Transverse colon (tissue), 4 donors: Measurements from ENCODE around the gene DOCK1. TPM values are rescaled to one million over a fixed set of nuclear protein-coding genes. Genes with fewer than 3 reads are reported as not detected.

Experiments used
- DNase-seq: peaks from one replicate; pipeline ENCODE4 v3.0.0-alpha.2; 2019
- H3K27ac ChIP-seq, 4 donors: fragments of 200-600 bp; sonication (generic); 2 replicates each; pipeline ENCODE4 v1.5.1; 2016 to 2018; ENCODE audit warnings: inconsistent platforms in 4 of 4
- H3K27me3 ChIP-seq: fragments of 200-600 bp; sonication (generic); 2 replicates; pipeline ENCODE4 v1.5.1; 2017; ENCODE audit warnings: inconsistent platforms
- H3K36me3 ChIP-seq, 4 donors: fragments of 200-600 bp; sonication (generic); 2 replicates each; pipeline ENCODE4 v1.5.1; 2017 to 2019; ENCODE audit warnings: inconsistent platforms in 4 of 4
- H3K4me1 ChIP-seq, 4 donors: fragments of 200-600 bp; sonication (generic); 2 replicates each; pipeline ENCODE4 v1.5.1; 2017 to 2020; ENCODE audit warnings: inconsistent platforms in 4 of 4
- H3K4me3 ChIP-seq, 4 donors: fragments of 200-600 bp; sonication (generic); 1 replicate in 1 of 4; 2 replicates in 3 of 4; pipeline versions ENCODE4 v1.5.1 to v1.6.1; 2017 to 2019; ENCODE audit warnings: inconsistent platforms in 4 of 4
- H3K9me3 ChIP-seq, 2 donors: fragments of 200-600 bp; sonication (generic); 2 replicates each; pipeline ENCODE4 v1.5.1; 2017 to 2019; ENCODE audit warnings: inconsistent platforms in 2 of 2
- CTCF ChIP-seq, 5 experiments: fragments of 200-600 bp in 3 of 5; fragments of 450-650 bp in 2 of 5; sonication (generic) in 3 of 5; IDR thresholded peaks; 1 replicate in 2 of 5; 2 replicates in 3 of 5; pipeline ENCODE4 v1.5.1; 2016 to 2017; ENCODE audit warnings: antibody characterized with exemption in 5 of 5, inconsistent platforms in 3 of 5, mild to moderate bottlenecking in 2 of 5, moderate library complexity in 1 of 5
- EP300 ChIP-seq: sonication (generic); formaldehyde crosslinking; IDR thresholded peaks from one replicate; pipeline ENCODE4 v1.6.1; 2017; ENCODE audit warnings: antibody characterized with exemption, low read depth
- POLR2A ChIP-seq: fragments of 450-650 bp; IDR thresholded peaks from one replicate; pipeline ENCODE4 v1.6.1; 2016; ENCODE audit warnings: antibody characterized with exemption, mild to moderate bottlenecking, moderate library complexity
- POLR2AphosphoS5 ChIP-seq, 3 donors: sonication (generic); formaldehyde crosslinking; IDR thresholded peaks; one replicate each; pipeline ENCODE4 v1.6.1; 2016; ENCODE audit warnings: antibody characterized with exemption in 3 of 3
- WGBS, 2 donors: methylation state at CpG; one replicate each; pipeline ENCODE4 v1.1.5; 2018; ENCODE audit warnings: low coverage in 1 of 2; 5-methylcytosine and 5-hydroxymethylcytosine counted together
- in situ Hi-C, 4 donors: fragments of 200-750 bp; cut with MboI; loops; one replicate each; pipeline versions ENCODE4 v1.15.0 to v1.15.1; 2017; ENCODE audit warnings: low sequenced_read_pairs in 3 of 4, low pct_ligation_motif_present in 1 of 4, low pct_unique_long_range_greater_than_20kb in 1 of 4
- intact Hi-C: fragments of 100-400 bp; cut with DNase I; formaldehyde crosslinking; loops from one replicate; pipeline ENCODE4 v1.15.1; 2023; ENCODE audit warnings: low total_unique reads
- total RNA-seq, 4 donors: library from RNA; depleted of rRNA; stranded (reverse); fragments of >200 nt; gene quantifications; one replicate each; pipeline ENCODE4 v1.1.0, GENCODE V29; 2016

Gene DOCK1
- 100 to 1,000 TPM in 2 of 4 donors, 10 to 100 TPM in 2; 75.1 to 200 (median 92.5) TPM for total RNA-seq

DNA sequence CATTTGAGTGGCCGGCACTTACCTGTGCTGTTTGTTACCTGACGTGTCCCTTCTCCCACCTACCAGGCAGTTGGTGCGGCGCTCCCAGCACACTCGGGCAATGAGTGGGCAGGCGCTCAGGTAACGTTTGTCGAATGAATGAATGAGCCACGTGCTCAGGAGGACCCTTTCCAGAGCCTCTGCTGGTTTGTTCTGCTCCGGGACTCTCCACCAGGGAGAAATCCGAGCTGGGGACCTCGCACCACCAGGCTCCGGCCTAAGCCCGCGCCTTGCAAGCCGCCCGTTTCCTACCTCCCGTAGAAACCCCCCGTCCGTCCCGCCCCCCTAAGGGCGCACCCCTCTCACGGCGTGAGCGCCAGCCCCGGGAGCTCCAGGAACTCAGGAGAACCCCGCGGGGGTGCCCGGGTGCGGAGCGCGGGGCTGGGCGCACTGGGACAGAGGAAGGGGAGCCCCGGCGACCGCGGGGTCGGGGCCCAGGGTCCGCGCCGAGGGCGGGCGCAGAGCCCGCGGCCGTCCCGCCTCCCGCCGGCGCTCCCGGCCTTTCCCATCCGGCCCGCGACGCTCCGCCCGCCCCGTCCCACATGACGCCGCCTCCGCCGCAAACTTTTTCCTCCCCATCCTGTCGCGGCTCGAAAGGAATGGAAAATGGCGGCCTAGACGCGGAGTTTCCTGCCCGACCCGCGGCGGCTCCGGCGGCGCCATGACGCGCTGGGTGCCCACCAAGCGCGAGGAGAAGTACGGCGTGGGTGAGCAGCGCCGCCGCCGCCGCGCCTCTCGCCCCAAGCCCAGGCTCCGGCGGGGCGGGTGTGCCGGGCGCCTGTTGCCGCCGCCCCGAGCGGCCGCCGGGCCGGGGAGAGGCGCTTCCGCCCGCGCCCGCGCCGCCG lies at the start of gene DOCK1:
Gene DOCK1, plus strand, starts transcription at position 611 of the 884 bp plus-strand sequence. Its CDS starts 90 bp downstream, at position 701.
- WGBS, 2 donors = 17% methylated on average over 42 of the region's 108 CpGs; no CpG with 5 or more reads in 1 of the 2 donors
- no peaks in the 10 kb centered on the region for H3K36me3 ChIP-seq
- H3K27ac ChIP-seq = peak within 1 kb of the TSS; percentile 70 to 92 (median 84)
- in situ Hi-C loops = no loop called here
- H3K27me3 ChIP-seq = no peaks in the 10 kb centered on the region
- peak within 1 kb of the TSS; percentile 74 to 98 (median 93) for H3K4me3 ChIP-seq
- TF ChIP-seq POLR2AphosphoS5 (IDR thresholded peaks at IDR 0.05) (peak; percentile 14 to 49 (median 17)), POLR2A (no peak)
- DNase-seq = peak; percentile 74
- no peaks in the 10 kb centered on the region for H3K9me3 ChIP-seq
- intact Hi-C loops = loop anchor here (5.0 kb wide), 1 partner anchor 1198 kb away; no protein-coding TSS in a partner anchor
- peaks cover 0 to 20% (median 15%) of the 10 kb centered on the region in 4 donors for H3K4me1 ChIP-seq

GRCh38 chr10:126857178-126857806 lies 47.9 kb upstream of the DOCK1 start:
- no peaks in the 10 kb centered on the region for H3K9me3 ChIP-seq
- no peak overlapping the region for H3K27ac ChIP-seq
- 92% methylated on average over 8 of the region's 8 CpGs; no CpG with 5 or more reads in 1 of the 2 donors for WGBS, 2 donors
- intact Hi-C loops = no loop called here
- H3K36me3 ChIP-seq = no peaks in the 10 kb centered on the region
- in situ Hi-C loops = no loop called here
- H3K27me3 ChIP-seq = no peaks in the 10 kb centered on the region
- TF ChIP-seq POLR2AphosphoS5 (IDR thresholded peaks at IDR 0.05) = no peak
- no peak for TF ChIP-seq POLR2A
- no peak for TF ChIP-seq EP300
- no peak for TF ChIP-seq CTCF (IDR thresholded peaks at IDR 0.05)
- no peak overlapping the region for H3K4me3 ChIP-seq
- H3K4me1 ChIP-seq = no peaks in the 10 kb centered on the region
- no peak for DNase-seq

DNA sequence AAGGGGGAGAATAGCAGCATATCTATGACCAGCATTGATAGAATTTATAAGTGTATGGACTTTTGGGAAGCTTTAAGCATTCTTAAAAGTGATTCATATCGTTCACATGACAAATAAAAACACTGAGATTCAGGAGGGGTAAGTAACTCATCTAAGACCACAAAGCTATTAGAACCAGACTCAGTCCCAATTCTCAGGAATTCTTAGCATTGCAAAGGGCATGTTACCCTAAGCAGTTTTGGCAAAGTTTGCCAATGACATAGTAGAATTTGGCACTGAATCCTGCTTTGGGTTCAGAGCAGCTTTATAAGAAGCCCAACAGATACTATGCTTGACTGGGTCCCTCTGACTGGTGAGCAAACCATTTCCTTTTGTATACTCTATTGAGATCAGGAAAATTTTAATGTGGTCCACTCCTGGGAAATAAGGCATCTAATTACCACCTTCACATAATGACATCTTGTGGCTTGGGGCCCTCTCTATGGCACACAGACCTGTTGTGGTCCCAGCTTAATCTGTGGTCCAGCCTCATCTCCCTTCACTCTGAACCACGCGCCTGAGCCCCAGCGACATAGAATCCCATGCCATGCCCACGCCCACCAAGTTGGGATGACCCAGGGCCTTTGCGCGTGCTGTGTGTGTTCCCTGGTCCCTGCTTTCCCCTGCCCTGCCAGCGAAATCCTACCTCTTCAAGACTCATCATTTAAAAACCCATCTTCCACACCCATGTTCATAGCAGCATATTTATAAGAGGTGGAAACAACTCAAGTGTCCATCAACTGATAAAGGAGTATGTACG lies 37.5 kb upstream of the DOCK1 start:
- TF ChIP-seq EP300 (no peak), POLR2A (no peak), POLR2AphosphoS5 (IDR thresholded peaks at IDR 0.05) (no peak), CTCF (IDR thresholded peaks at IDR 0.05) (no peak)
- Histone ChIP-seq H3K27me3 (no peaks in the 10 kb centered on the region), H3K9me3 (no peaks in the 10 kb centered on the region), H3K36me3 (no peaks in the 10 kb centered on the region), H3K27ac (no peak overlapping the region), H3K4me3 (no peak overlapping the region), H3K4me1 (no peaks in the 10 kb centered on the region)
- intact Hi-C loops (no loop called here), in situ Hi-C loops (no loop called here)
- WGBS, 2 donors = 75 to 84% methylated on average over 1 to 9 of the region's 9 CpGs
- DNase-seq = no peak

DNA sequence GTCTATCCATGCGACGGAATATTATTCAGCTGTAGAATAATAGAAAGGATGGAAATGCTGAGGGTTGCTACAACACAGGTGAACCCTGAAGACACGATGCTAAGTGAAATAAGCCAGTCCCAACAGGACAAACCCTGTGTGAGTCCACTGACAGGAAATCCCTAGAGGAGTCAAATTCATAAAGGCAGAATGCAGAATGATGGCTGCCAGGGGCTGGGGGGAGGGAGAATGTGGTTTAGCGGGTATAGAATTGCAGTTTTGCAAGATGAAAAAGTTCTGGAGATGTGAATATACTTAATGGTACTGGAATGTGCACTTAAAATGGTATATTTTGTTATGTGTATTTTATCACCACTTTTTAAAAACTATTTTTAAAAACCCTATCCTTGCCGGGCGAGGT lies 36.9 kb upstream of the DOCK1 start:
- in situ Hi-C loops (no loop called here), intact Hi-C loops (no loop called here)
- H3K27me3 ChIP-seq = no peaks in the 10 kb centered on the region
- no peak overlapping the region for H3K4me3 ChIP-seq
- 73 to 100% methylated on average over 1 to 6 of the region's 6 CpGs for WGBS, 2 donors
- H3K36me3 ChIP-seq = no peaks in the 10 kb centered on the region
- TF ChIP-seq POLR2A (no peak), CTCF (IDR thresholded peaks at IDR 0.05) (no peak), EP300 (no peak), POLR2AphosphoS5 (IDR thresholded peaks at IDR 0.05) (no peak)
- no peaks in the 10 kb centered on the region for H3K4me1 ChIP-seq
- no peaks in the 10 kb centered on the region for H3K9me3 ChIP-seq
- no peak overlapping the region for H3K27ac ChIP-seq
- DNase-seq = no peak
